ENCODE results near the gene PTPN14. TPM values are rescaled to one million over a fixed set of nuclear protein-coding genes. Genes with fewer than 3 reads are reported as not detected.

The PTPN14 gene
- polyA plus RNA-seq, 3 donors: 36.3 to 37.6 (median 36.4) TPM

- no peak for DNase-seq (ENCODE audit: low read depth in 3 of 3, low spot score in 2 of 3)
Measured at GRCh38 chr1:214380986-214381695, 170.3 kb downstream of the PTPN14 start.

DNA sequence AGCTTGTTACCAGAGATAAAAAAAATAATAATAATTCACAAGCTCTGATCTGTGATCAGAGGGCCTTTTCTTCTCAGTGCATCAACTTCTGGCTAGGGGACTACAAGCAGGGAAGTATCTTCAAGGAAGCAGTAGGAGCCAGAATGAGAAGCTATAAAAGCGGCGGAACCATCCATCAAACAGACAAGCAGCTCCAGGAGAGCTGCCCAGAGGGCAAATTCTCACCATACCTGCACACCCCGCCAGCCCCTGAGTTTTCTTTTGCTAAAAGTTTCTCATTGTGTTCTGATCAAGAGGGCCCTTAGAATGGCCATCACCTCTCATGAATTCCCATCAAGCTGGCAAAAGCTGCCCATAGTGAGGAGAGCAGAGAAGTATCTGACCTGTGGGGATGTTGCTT is 171.0 kb downstream of the PTPN14 start:
- DNase-seq (ENCODE audit: low read depth in 3 of 3, low spot score in 2 of 3): peak in 2 of 3 donors; percentile 25 to 45

DNA sequence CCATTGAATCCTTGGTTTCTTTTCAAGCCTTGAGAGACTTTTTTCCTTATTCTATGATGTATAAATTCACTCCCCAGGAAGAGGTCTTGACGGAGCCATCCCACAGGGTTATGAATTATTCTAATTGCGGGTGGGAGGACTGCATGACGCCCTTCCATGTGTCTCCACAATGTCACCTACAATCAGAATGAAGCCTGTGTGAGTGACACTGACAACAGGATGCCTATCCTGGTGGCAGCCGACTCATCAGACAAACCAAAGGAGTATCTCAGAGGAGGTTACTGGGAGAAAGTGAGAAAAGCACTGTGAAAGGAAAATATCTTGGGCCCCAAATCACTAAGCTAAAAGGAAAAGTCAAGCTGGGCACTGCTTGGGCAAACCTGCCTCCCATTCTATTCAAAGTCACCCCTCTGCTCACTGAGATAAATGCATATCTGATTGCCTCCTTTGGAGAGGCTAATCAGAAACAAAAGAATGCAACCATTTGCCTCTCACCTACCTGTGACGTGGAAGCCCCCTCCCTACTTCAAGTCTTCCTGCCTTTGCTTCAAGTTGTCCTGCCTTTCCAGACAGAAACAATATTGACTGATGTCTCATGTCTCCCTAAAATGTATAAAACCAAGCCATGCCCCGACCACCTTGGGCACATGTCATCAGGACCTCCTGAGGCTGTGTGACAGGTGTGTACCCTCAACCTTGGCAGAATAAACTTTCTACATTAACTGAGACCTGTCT is 172.0 kb downstream of the PTPN14 start:
- DNase-seq (ENCODE audit: low read depth in 3 of 3, low spot score in 2 of 3): no peak

DNA sequence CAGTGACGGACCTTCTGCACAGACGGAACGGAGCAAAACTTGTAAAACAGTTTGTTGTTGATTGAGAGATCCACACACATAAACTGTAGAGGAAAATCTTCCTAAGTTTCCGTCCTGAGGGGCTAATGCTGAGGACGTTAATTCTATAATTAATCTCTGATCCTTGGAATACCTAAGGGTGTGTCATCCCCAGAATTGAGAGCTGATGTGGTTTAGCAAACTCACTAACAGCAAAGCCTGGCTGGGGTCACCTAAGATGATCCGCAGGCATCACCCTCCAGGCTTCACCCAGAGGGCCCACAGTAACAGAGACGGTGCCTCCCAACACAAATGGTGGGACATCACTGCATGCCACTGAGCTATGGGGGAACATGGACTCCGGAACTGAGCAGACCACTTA is 172.9 kb downstream of the PTPN14 start:
- no peak for DNase-seq (ENCODE audit: low read depth in 3 of 3, low spot score in 2 of 3)

- no peak for DNase-seq (ENCODE audit: low read depth in 3 of 3, low spot score in 2 of 3)
Measured at GRCh38 chr1:214377886-214378285, 173.5 kb downstream of the PTPN14 start.

DNA sequence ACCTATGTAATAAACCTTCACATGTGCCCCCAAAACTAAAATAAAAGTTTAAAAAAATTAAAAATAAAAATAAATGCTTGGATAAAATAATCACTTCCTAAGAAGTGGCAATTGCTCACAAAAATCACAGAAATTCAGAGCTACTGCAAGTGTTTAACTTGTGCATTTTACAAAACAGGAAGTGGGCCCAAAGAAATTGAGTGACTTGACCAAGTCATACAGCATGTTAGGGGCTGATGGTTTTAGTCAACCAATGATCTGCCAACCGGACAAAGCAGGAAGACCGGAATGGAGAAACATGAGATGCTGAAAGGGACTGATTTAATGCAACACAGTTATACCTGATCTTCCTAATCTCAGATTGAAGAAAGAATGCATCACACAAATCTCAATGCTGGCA is 173.9 kb downstream of the PTPN14 start:
- no peak for DNase-seq (ENCODE audit: low read depth in 3 of 3, low spot score in 2 of 3)

GRCh38 chr1:214372092-214372491 is 179.3 kb downstream of the PTPN14 start:
- DNase-seq (ENCODE audit: low read depth in 3 of 3, low spot score in 2 of 3): no peak

- DNase-seq (ENCODE audit: low read depth in 3 of 3, low spot score in 2 of 3): no peak
Measured at GRCh38 chr1:214370615-214371014, 180.8 kb downstream of the PTPN14 start.

DNA sequence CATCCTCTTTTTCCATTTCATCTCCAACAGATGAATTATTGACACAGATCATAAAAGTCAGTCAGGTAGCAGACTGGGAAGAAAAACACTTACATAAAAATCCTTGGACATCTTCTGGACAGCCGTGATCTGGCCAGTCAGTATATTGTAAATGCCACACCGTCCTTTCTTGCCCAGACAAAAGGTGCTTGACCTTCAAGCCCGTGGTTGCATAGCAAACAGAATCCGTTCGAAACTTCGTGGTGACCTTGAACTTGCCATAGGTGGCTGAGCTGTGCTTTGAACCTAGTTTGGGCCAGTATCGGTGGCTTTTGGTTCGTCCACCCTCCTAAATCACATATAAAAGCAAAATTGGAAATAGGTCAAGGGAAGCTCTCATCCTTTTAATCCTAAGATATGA is 182.0 kb downstream of the PTPN14 start:
- no peak for DNase-seq (ENCODE audit: low read depth in 3 of 3, low spot score in 2 of 3)

- DNase-seq (ENCODE audit: low read depth in 3 of 3, low spot score in 2 of 3): no peak
Measured at GRCh38 chr1:214367841-214368240, 183.6 kb downstream of the PTPN14 start.

DNA sequence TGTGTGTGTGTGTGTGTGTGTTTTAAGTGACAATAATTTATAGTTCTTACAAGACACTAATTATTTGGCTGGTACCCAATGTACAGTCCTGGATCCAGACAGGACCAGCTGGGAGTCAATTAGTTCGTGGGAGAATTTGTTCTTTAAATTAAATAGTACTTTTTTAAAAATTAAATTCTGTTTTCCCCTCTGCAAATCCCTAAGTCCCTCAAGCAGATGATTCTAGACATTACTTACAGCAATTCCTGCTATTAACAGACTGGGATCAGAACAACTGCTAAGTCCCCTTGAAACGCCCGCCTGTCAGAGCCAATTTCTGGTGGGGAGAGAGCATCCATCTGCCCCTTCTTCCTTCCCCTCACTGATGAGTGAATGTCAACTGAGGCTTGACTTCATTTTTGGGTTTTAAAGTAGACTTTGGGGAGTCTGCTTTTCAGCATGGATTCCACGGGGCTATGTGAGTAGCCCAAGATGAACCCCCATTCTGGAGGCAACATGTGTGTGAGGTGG is 186.6 kb downstream of the PTPN14 start:
- no peak for DNase-seq (ENCODE audit: low read depth in 3 of 3, low spot score in 2 of 3)

DNA sequence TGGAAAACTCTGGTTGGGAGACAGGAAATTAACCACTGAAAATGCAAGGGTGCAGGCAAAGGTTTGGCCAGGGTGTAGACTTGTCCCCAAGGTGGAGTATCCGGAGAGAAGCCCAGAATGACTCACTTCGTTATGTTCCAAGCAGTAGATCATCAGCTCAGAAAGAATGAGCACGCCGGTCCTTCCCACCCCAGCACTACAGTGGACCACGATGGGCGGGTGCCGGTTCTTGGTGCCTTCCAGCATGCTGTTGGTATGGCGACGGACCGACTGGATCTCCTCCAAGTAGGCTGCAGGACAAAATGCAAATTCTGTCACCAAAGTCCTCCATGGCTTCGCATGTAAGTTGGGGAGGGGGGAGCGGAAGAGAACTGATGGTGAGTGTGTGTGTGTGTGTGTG is 187.0 kb downstream of the PTPN14 start:
- DNase-seq (ENCODE audit: low read depth in 3 of 3, low spot score in 2 of 3): no peak

DNA sequence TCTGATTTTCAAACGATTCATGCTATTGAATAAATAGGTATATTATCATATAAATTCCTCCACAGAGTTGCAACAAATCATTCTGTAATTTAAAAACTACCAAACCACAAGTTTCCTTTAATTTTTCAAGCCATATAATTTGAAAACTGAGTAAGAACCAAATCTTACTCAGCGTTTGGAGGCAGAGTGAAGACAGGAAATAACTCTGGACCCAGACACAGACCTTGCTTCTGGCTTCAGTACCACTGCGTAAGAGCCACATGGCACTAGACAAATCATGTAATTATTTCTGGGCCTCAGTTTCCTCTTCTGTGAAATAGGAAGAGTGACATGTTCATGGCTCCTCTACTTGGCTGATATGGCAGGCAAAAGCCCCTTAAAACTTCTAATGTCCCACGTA is 188.0 kb downstream of the PTPN14 start:
- DNase-seq (ENCODE audit: low read depth in 3 of 3, low spot score in 2 of 3): no peak

DNA sequence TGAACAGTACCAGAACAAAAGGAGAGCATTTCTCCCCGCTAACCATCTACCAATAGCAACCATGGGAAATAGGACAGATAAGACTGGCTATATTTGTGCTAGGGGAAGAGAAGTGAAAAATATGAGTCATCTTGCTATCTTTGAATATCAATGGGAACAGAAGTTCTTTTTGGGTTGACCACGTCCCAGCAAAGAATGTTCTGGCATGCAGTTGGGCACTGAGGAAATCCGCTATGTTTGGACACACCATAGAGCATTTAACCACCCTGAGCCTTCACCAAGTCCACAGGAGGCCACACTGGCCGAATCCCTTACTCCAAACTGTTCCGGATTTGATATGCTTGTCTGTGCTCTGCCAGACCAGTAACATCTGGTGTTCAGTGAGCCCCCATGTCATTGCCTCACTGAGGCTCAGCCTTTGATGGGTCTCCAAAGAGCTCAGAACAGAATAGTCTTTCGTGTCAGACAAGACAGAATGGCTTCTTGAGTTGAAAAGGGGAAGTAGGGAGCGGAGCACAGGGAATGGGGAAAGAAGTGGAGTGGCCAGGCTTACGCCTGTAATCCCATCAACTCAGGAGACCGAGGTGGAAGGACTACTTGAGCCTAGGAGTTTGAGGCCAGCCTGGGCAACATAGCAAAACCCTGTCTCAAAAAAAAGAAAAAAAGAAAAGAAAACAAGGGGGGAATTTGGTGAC is 189.1 kb downstream of the PTPN14 start:
- DNase-seq (ENCODE audit: low read depth in 3 of 3, low spot score in 2 of 3): no peak

GRCh38 chr1:214361636-214362035 is 189.8 kb downstream of the PTPN14 start:
- DNase-seq (ENCODE audit: low read depth in 3 of 3, low spot score in 2 of 3): no peak

GRCh38 chr1:214360525-214361164 is 190.8 kb downstream of the PTPN14 start:
- no peak for DNase-seq (ENCODE audit: low read depth in 3 of 3, low spot score in 2 of 3)

GRCh38 chr1:214360116-214360515 is 191.3 kb downstream of the PTPN14 start:
- no peak for DNase-seq (ENCODE audit: low read depth in 3 of 3, low spot score in 2 of 3)

DNA sequence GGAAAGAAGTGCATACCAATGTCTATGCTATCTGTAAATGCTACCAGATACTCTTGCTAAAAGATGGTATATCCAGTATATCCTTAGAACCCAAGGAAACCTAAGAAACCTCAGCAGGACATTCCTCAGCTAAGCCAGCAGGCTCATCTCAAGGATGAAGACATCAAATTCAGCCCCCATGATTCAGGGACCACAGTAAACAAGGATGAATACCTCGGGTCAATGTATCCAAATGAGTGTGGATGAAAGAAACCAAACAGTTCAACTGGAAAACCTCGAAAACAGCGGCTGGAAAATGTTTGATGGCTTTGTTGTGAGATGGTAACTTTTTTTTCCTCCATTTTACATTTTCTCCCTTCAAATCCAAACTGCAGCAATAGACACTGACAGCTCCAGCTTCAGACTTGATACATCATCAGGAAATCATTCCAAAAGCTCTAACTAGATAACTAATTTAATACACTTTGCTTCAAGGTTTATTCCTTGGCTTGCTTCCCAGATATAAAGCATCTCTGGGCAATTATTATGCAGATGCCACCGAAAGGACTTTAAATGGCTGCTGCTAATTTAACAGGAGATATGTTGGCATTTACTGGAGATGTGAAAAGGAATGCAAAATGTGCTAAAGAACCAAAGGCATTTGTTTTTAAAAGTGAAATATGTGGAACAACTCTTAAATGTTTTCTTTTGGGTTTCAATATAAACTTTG is 196.8 kb downstream of the PTPN14 start:
- DNase-seq (ENCODE audit: low read depth in 3 of 3, low spot score in 2 of 3): no peak

DNA sequence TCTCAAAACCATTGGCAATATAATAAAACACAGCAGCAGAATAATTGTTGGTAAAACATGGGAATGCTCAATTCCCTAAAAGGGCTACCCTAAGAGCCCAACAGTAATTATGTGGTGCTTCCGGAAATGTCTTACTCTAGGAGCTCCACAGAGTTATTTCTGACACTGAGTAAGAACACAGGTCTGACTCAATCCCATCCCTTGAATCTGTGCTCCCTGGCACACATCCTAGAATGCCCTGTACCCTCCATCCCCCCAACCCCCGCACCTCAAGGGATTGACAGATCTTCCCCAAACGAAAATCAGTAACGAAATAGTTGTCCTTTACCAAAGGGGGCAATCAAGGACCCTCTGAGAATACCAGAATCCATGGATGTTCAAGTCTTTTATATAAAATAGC is 198.6 kb downstream of the PTPN14 start:
- DNase-seq (ENCODE audit: low read depth in 3 of 3, low spot score in 2 of 3): no peak

- no peak for DNase-seq (ENCODE audit: low read depth in 3 of 3, low spot score in 2 of 3)
Measured at GRCh38 chr1:214351551-214352277, 199.7 kb downstream of the PTPN14 start.
